ENCODE measurements around the gene FAM204A.

Gene FAM204A

DNA sequence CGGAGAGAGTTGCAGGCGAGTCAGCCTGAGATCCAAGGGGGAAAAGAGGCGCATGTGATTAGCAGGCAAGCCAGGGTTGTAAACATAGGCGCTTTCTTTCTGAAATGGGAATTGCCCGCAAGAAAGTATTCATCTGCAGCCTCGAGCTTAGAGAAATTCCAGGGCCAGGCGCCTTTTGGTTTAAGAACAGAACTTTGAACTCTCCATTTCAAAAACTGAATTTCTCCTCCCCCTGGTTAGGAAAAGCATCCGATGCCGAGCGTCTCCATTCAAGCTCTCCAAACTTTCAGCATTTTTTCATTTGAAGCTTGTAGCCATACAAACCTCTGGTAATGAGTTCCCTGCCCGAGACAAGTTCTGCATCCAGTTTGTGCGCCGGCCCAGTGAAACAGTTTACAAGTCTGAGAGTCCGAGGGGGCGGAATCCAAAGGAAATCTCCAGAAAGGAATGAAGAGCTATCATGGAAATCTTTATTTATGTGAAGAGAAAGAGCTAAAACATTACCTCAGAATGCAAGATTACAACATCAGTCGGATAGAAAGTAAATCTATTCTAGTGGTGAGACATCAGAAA is 69.9 kb downstream of the FAM204A start:
- no peak overlapping the region for H3K27ac ChIP-seq
- H3K4me1 ChIP-seq (ENCODE audit: control insufficient read depth in 1 of 2, insufficient read depth in 1 of 2, low read depth in 1 of 2, low read length in 1 of 2): no peaks in the 10 kb centered on the region
- no peak overlapping the region for H3K4me3 ChIP-seq (ENCODE audit: low read depth in 1 of 2, low read length in 1 of 2)
- H3K9me3 ChIP-seq: no peaks in the 10 kb centered on the region
- H3K36me3 ChIP-seq: no peaks in the 10 kb centered on the region
- H3K27me3 ChIP-seq: peaks cover 95% of the 10 kb centered on the region
- no peak for TF ChIP-seq CTCF (IDR thresholded peaks at IDR 0.05)

DNA sequence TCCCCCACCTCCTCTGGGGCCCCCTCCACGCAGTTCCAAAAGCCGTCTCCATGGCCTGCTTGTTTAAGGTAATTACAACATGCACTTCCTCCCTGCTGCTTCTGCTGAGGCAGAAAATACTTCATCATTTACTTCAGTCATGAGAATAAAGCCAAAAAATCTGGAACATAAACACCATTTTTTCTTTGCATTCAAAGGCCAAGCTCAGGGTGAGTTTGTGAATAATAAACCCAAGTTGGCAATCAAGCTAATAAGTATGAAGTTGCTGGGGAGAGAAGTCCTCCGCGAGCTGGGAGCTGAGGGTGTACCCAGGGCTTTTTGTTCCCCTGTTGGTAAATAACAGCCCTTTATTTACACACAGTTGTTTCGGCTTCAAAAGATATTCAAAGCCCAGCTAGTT is 70.5 kb downstream of the FAM204A start:
- Histone ChIP-seq H3K36me3 (no peaks in the 10 kb centered on the region), H3K27ac (no peak overlapping the region), H3K4me3 (ENCODE audit: low read depth in 1 of 2, low read length in 1 of 2) (no peak overlapping the region), H3K4me1 (ENCODE audit: control insufficient read depth in 1 of 2, insufficient read depth in 1 of 2, low read depth in 1 of 2, low read length in 1 of 2) (no peaks in the 10 kb centered on the region), H3K27me3 (peaks cover 100% of the 10 kb centered on the region), H3K9me3 (no peaks in the 10 kb centered on the region)
- no peak for TF ChIP-seq CTCF (IDR thresholded peaks at IDR 0.05)

- TF ChIP-seq CTCF (IDR thresholded peaks at IDR 0.05): no peak
- no peak overlapping the region for H3K27ac ChIP-seq
- no peaks in the 10 kb centered on the region for H3K9me3 ChIP-seq
- H3K36me3 ChIP-seq: no peaks in the 10 kb centered on the region
- peaks cover 100% of the 10 kb centered on the region for H3K27me3 ChIP-seq
- H3K4me3 ChIP-seq (ENCODE audit: low read depth in 1 of 2, low read length in 1 of 2): no peak overlapping the region
- H3K4me1 ChIP-seq (ENCODE audit: control insufficient read depth in 1 of 2, insufficient read depth in 1 of 2, low read depth in 1 of 2, low read length in 1 of 2): no peaks in the 10 kb centered on the region
Measured at GRCh38 chr10:118266098-118266748, 75.9 kb downstream of the FAM204A start.

DNA sequence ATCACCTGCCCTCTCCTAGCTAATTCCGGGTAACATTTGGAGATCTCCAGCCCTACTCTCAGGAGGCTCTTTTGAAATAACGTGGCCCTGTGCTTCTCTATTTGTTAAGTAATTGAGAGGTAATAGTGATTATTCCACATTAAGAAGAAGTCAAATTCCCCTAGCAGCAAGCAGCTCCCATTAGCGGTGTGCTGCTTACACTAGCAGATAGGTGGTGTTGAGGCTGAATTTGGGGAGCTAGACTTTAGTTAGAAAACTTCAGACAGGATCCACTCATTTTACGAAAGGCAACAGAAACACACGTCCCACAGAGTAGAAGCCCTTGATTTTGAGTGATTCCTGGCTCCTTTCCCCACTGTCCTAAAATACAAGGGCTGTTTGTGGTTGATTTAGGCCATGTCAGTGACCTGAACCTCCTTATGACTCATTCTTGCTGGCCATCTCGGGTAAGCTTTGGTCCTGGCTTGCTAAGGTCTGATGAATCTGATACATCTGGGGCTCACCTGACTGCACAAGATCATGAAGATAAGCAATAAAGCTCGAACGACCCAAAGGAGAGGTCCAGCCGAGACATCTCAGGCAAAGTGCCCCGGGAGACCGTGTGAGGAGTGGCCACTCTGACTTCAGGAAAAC is 77.2 kb downstream of the FAM204A start:
- Histone ChIP-seq H3K27ac (no peak overlapping the region), H3K4me3 (ENCODE audit: low read depth in 1 of 2, low read length in 1 of 2) (no peak overlapping the region), H3K9me3 (no peaks in the 10 kb centered on the region), H3K27me3 (peaks cover 100% of the 10 kb centered on the region), H3K4me1 (ENCODE audit: control insufficient read depth in 1 of 2, insufficient read depth in 1 of 2, low read depth in 1 of 2, low read length in 1 of 2) (no peaks in the 10 kb centered on the region), H3K36me3 (no peaks in the 10 kb centered on the region)
- no peak for TF ChIP-seq CTCF (IDR thresholded peaks at IDR 0.05)

DNA sequence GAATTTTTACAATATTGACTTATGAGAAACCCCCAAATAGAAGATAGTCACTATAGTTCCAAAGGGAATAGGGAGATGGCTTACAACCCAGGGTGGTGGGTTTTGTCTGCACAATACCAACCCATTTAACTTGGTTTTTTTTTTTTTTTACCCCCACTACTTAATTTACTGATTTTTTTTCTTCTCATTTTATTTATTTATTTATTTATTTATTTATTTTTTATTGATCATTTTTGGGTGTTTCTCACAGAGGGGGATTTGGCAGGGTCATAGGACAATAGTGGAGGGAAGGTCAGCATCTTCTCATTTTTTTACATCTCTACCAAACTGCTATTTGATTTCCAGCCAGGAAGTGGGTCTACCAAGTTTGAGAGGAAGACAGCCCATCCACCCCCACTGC is 77.9 kb downstream of the FAM204A start:
- no peaks in the 10 kb centered on the region for H3K36me3 ChIP-seq
- no peaks in the 10 kb centered on the region for H3K4me1 ChIP-seq (ENCODE audit: control insufficient read depth in 1 of 2, insufficient read depth in 1 of 2, low read depth in 1 of 2, low read length in 1 of 2)
- H3K27me3 ChIP-seq: peaks cover 100% of the 10 kb centered on the region
- no peak for TF ChIP-seq CTCF (IDR thresholded peaks at IDR 0.05)
- no peak overlapping the region for H3K4me3 ChIP-seq (ENCODE audit: low read depth in 1 of 2, low read length in 1 of 2)
- H3K9me3 ChIP-seq: no peaks in the 10 kb centered on the region
- no peak overlapping the region for H3K27ac ChIP-seq
